HG02970 (cell line): ENCODE results near the gene ATP10A.
"Not testable (repeated sequence)": the region's sequence is repeated elsewhere in the genome, so short reads cannot be mapped to it uniquely, and the experiment has no call there.

Experiments used
- ATAC-seq: cut with Tn5 transposase; IDR thresholded peaks from one replicate; pipeline ENCODE4 v1.9.1; 2021; ENCODE audit warnings: mild to moderate bottlenecking, moderate library complexity, moderate number of reproducible peaks; ENCODE audit not compliant: unreplicated experiment, low FRiP score

Gene ATP10A

GRCh38 chr15:25668901-25669300 lies 194.2 kb downstream of the ATP10A start:
- no peak for ATAC-seq

- no peak for ATAC-seq
These were observed 194.8 kb downstream of the ATP10A start for GRCh38 chr15:25668236-25668795.

GRCh38 chr15:25667829-25668228 lies 195.3 kb downstream of the ATP10A start:
- ATAC-seq: no peak

GRCh38 chr15:25665913-25666312 lies 197.2 kb downstream of the ATP10A start:
- no peak for ATAC-seq

- no peak for ATAC-seq
These were observed 198.4 kb downstream of the ATP10A start for GRCh38 chr15:25664761-25665160.

- ATAC-seq: no peak
These were observed 199.6 kb downstream of the ATP10A start for GRCh38 chr15:25663515-25663914.

- ATAC-seq: no peak
These were observed 201.2 kb downstream of the ATP10A start for GRCh38 chr15:25661898-25662297.

- ATAC-seq: no peak
These were observed 203.9 kb downstream of the ATP10A start for GRCh38 chr15:25659251-25659650.

- no peak for ATAC-seq
These were observed 204.6 kb downstream of the ATP10A start for GRCh38 chr15:25658560-25658959.

GRCh38 chr15:25655207-25655948 lies 207.7 kb downstream of the ATP10A start:
- no peak for ATAC-seq

GRCh38 chr15:25653371-25653770 lies 209.8 kb downstream of the ATP10A start:
- no peak for ATAC-seq

GRCh38 chr15:25652704-25653103 lies 210.4 kb downstream of the ATP10A start:
- ATAC-seq: no peak

GRCh38 chr15:25649390-25649789 lies 213.7 kb downstream of the ATP10A start:
- ATAC-seq: no peak

- ATAC-seq: no peak
These were observed 220.0 kb downstream of the ATP10A start for GRCh38 chr15:25643120-25643519.

GRCh38 chr15:25641762-25642161 lies 221.4 kb downstream of the ATP10A start:
- ATAC-seq: no peak

GRCh38 chr15:25641361-25641760 lies 221.8 kb downstream of the ATP10A start:
- no peak for ATAC-seq

GRCh38 chr15:25640959-25641358 lies 222.2 kb downstream of the ATP10A start:
- ATAC-seq: not testable (repeated sequence)

GRCh38 chr15:25640381-25640780 lies 222.7 kb downstream of the ATP10A start:
- ATAC-seq: no peak

GRCh38 chr15:25636486-25636885 lies 226.6 kb downstream of the ATP10A start:
- ATAC-seq: not testable (repeated sequence)

- ATAC-seq: no peak
These were observed 227.9 kb downstream of the ATP10A start for GRCh38 chr15:25635191-25635590.

GRCh38 chr15:25633862-25634261 lies 229.3 kb downstream of the ATP10A start:
- ATAC-seq: no peak

- ATAC-seq: no peak
These were observed 231.2 kb downstream of the ATP10A start for GRCh38 chr15:25631971-25632370.
